Activated naive CD4-positive, alpha-beta T cell treated with anti-CD3 and anti-CD28 coated beads, Interleukin-2, amount 10 ng/mL, durations not matched to agents 7 days and 5 days (primary cell): ENCODE data around the gene IQCH.

Source experiments
- CTCF ChIA-PET: fragments of 350-600 bp; sonication (Branson Sonifier 250); formaldehyde crosslinking; loops from one replicate; lab custom pipeline; 2021; ENCODE audit warnings: antibody characterized with exemption; lab: Charles Lee
- DNase-seq: peaks from one replicate; pipeline ENCODE4 v3.0.0-alpha.2; 2020
- H3K27ac Mint-ChIP-seq: one replicate; pipeline ENCODE4 v1.8.0; 2021; ENCODE audit warnings: mild to moderate bottlenecking, moderate library complexity, mixed read lengths
- H3K27me3 Mint-ChIP-seq: one replicate; pipeline ENCODE4 v1.8.0; 2021; ENCODE audit warnings: mild to moderate bottlenecking, mixed read lengths
- H3K36me3 Mint-ChIP-seq: one replicate; pipeline ENCODE4 v1.8.0; 2021; ENCODE audit warnings: mixed read lengths
- H3K4me1 Mint-ChIP-seq: one replicate; pipeline ENCODE4 v1.8.0; 2021; ENCODE audit warnings: mixed read lengths
- H3K4me3 Mint-ChIP-seq: one replicate; pipeline ENCODE4 v1.8.0; 2021; ENCODE audit warnings: mild to moderate bottlenecking, moderate library complexity, mixed read lengths
- H3K9me3 Mint-ChIP-seq: one replicate; pipeline ENCODE4 v1.8.0; 2021; ENCODE audit warnings: mixed read lengths

IQCH gene

DNA sequence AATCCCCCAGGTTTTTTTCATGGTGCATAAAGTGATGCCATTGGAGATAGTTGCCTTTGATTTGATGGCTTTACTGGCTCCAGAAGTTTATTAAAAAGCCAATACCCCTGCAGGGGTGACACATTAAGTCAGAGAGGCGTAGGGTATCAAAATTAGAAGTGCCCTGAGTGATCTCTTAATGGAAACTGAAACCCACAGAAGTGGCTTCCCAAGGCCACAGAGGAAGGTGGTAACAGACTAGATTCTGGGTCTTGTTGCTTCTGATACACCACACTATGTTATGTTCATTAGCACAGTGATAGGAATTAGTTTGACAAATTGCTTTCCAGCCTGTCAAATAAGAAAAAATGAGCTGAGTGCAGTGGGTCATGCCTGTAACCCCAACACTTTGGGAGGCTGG is 112.3 kb downstream of the IQCH start:
- Mint-ChIP-seq H3K4me1 (no peaks in the 10 kb centered on the region), H3K36me3 (no peaks in the 10 kb centered on the region), H3K4me3 (no peak overlapping the region), H3K27ac (no peak overlapping the region), H3K9me3 (no peaks in the 10 kb centered on the region), H3K27me3 (peaks cover 26% of the 10 kb centered on the region)
- CTCF ChIA-PET = no interaction called here
- DNase-seq = no peak

GRCh38 chr15:67369359-67369998 is 114.9 kb downstream of the IQCH start:
- CTCF ChIA-PET = no interaction called here

DNA sequence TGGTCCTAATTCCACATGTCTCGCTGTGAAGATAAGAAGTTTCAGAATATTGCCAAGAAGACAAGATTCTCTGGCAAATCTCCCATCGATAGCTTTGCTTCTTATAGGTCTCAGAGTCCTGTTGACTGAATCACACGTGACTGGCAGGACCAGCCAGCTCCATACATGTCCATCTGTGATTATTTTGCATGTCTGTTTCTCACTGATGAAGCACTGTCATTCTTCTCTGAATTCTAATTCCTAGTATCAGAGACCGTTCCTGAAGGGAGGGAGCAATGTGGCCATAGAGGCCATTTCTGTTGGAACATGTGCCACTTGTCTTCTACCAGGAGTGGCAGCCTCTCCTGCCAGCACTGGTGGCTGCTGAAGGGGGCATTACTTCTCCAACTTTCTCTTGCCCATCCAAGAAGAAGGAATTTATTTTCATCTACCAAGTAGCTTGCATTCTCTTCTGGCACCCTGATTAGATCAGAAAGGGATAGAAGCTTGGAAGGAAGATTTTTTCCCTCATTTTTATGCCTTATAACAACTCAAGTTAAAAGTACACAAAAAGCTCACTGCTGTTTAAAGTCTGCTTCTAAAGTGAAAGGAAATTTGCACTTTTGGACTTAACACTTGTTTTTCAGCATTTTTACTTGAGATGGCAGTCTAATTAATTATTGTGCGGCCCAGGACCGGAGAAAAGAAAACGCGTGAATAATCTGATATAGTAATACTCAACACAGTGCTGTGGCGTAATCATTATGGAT is 115.8 kb downstream of the IQCH start:
- CTCF ChIA-PET = no interaction called here
- DNase-seq = no peak
- H3K27me3 Mint-ChIP-seq = peaks cover 21% of the 10 kb centered on the region
- no peak overlapping the region for H3K4me3 Mint-ChIP-seq
- no peaks in the 10 kb centered on the region for H3K36me3 Mint-ChIP-seq
- H3K9me3 Mint-ChIP-seq = no peaks in the 10 kb centered on the region
- no peaks in the 10 kb centered on the region for H3K4me1 Mint-ChIP-seq
- H3K27ac Mint-ChIP-seq = no peak overlapping the region

More at GRCh38 chr15:67369359-67369998, 114.9 kb downstream of the IQCH start:
- no peak for DNase-seq
- Mint-ChIP-seq H3K27me3 (peaks cover 24% of the 10 kb centered on the region), H3K36me3 (no peaks in the 10 kb centered on the region), H3K9me3 (no peaks in the 10 kb centered on the region), H3K4me3 (no peak overlapping the region), H3K4me1 (no peaks in the 10 kb centered on the region), H3K27ac (no peak overlapping the region)

DNA sequence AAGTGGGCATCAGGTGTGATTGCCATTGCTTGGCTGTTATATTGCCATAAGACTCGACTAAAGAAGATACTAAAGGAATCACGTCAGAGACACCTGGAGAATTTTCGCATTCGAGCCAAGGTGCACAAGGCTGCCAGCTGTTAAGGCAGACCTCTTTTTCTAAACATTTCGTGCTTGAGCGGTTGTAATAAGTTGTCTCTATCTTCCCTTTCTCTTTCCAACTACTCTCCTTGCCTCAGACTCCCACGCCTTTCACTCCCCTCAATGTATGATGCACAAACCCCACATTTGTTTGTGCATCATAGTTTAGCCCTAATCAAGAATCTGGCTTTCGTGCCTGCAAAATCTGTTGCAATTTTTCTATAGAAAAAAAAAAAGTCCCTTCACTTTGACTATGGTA is 118.0 kb downstream of the IQCH start:
- Mint-ChIP-seq H3K4me1 (no peaks in the 10 kb centered on the region), H3K36me3 (no peaks in the 10 kb centered on the region), H3K27ac (no peak overlapping the region), H3K4me3 (no peak overlapping the region), H3K9me3 (no peaks in the 10 kb centered on the region), H3K27me3 (peaks cover 14% of the 10 kb centered on the region)
- CTCF ChIA-PET = no interaction called here
- no peak for DNase-seq

DNA sequence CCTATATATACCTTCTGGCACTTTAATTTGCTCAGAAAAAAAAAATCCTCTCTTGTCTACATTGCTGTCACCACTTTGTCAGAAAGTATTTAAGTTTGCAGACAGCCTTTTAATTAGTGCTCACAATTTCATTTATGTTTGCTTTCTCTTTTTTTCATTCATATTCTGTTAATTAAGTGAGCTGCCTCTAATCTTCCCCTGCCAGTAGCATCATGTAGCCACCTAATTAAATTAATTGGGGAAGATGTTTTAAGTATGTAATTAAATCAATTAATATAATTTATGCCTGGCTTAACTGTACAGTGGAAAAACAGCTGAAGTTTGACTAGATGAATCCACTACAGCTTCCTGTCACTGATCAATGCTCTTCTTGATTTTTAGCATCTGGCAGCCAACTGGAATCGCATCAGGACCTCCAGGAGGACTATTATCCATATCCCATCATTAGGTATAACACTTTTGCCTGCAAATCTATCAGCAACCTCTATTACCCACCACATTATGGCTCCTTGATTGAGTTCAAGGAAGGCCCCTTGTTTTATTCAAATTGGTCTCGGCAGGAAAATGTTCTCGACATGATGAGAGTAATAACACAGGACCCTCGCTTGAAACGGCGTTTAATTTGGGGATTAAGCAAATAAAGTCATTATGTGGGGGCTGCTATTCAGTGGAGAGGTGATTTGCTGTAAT is 118.5 kb downstream of the IQCH start:
- Mint-ChIP-seq H3K4me1 (no peaks in the 10 kb centered on the region), H3K4me3 (no peak overlapping the region), H3K36me3 (no peaks in the 10 kb centered on the region), H3K9me3 (no peaks in the 10 kb centered on the region), H3K27ac (no peak overlapping the region), H3K27me3 (peaks cover 17% of the 10 kb centered on the region)
- DNase-seq = no peak
- CTCF ChIA-PET = no interaction called here

DNA sequence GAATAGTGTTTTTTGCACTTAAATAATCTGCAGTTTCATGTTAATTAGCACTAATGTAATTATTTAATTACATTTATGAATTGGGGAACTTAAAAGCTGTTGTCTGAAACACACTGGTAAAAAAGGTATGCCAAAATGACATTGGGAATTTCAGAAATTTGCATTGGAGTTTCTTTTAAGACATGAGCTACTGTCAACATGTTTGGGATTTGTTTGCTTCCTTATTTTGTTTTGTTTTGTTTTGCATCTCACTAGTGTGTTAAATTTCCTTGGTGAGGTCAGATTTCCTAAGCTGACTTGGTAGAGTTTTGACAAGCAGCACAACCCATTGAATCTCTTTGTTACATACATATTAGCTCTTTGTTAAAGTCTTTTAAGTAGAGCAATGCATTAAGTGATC is 119.4 kb downstream of the IQCH start:
- Mint-ChIP-seq H3K27me3 (peaks cover 19% of the 10 kb centered on the region), H3K27ac (no peak overlapping the region), H3K4me1 (no peaks in the 10 kb centered on the region), H3K4me3 (no peak overlapping the region), H3K9me3 (no peaks in the 10 kb centered on the region), H3K36me3 (no peaks in the 10 kb centered on the region)
- CTCF ChIA-PET = no interaction called here
- no peak for DNase-seq

- Mint-ChIP-seq H3K36me3 (no peaks in the 10 kb centered on the region), H3K4me3 (no peak overlapping the region), H3K27me3 (peaks cover 11% of the 10 kb centered on the region), H3K9me3 (no peaks in the 10 kb centered on the region), H3K27ac (no peak overlapping the region), H3K4me1 (no peaks in the 10 kb centered on the region)
- CTCF ChIA-PET = no interaction called here
- no peak for DNase-seq
These were observed 124.9 kb downstream of the IQCH start for GRCh38 chr15:67379530-67379929.

DNA sequence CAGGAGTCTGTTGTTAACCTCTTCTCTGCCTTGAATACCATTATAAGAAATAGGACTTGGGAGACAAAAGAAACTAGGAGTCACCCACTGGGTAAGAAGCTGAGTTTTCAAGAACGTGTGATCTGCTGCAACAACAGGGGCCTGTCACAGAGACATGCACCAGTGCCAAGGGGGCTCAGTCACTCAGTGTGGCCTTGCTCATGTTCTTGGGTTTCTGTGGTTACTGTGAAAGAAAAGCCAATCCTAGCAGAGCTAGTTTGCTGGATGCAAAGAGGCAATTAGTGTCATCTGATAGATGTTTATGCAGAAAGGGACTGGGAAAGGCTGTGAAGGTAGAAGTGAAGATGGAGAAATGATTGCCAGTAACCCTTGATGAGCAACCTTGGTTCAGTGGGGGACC is 126.3 kb downstream of the IQCH start:
- CTCF ChIA-PET = no interaction called here
- no peaks in the 10 kb centered on the region for H3K36me3 Mint-ChIP-seq
- H3K4me1 Mint-ChIP-seq = no peaks in the 10 kb centered on the region

GRCh38 chr15:67381416-67382045 is 126.9 kb downstream of the IQCH start:
- H3K27me3 Mint-ChIP-seq = peaks cover 16% of the 10 kb centered on the region
- no peaks in the 10 kb centered on the region for H3K9me3 Mint-ChIP-seq
- DNase-seq = no peak
- H3K36me3 Mint-ChIP-seq = no peaks in the 10 kb centered on the region
- H3K27ac Mint-ChIP-seq = no peak overlapping the region
- CTCF ChIA-PET = no interaction called here
- no peak overlapping the region for H3K4me3 Mint-ChIP-seq
- no peaks in the 10 kb centered on the region for H3K4me1 Mint-ChIP-seq

More for the DNA sequence above, 126.3 kb downstream of the IQCH start:
- DNase-seq = no peak
- Mint-ChIP-seq H3K27ac (no peak overlapping the region), H3K4me3 (no peak overlapping the region), H3K9me3 (no peaks in the 10 kb centered on the region), H3K27me3 (peaks cover 16% of the 10 kb centered on the region)

DNA sequence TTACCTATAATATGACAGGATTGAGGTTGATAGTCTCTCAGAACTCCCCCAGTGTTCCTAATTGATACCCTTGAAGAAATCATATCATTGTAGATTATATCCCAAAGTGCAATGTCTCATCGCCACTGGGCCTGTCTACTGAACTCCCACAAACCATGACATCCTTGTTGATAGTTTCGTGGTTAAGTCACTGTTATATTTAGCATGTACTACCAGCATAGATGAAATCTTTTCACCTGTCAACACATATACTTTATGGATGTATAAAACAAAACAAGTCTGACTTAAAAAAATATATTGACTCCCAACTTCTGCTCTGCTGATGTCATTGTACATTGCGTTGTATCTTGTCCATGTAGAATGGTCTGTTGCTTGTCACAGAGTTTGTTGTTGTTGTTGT is 128.1 kb downstream of the IQCH start:
- Mint-ChIP-seq H3K4me1 (no peaks in the 10 kb centered on the region), H3K36me3 (no peaks in the 10 kb centered on the region), H3K27me3 (peaks cover 16% of the 10 kb centered on the region), H3K4me3 (no peak overlapping the region), H3K27ac (no peak overlapping the region), H3K9me3 (no peaks in the 10 kb centered on the region)
- CTCF ChIA-PET = no interaction called here
- no peak for DNase-seq

DNA sequence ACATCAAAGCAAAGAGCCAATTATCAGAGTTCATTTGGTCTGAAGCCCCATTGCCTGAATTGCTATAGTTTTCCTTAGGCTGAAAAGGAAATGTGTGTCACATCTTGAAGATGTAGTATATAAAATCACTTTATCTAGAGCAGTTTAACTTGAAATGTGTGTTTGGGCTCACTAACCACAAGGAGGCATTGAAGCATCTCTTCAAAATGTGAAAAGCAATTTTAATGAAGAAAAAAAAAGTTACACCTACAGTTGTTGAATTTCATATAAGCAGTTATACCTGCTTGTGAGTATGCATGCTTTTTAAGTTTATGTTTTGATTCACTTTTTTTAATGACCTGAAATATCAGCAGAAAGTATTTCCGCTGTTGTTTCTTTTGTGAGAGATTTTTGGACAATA is 129.3 kb downstream of the IQCH start:
- CTCF ChIA-PET = no interaction called here
- H3K4me3 Mint-ChIP-seq = no peak overlapping the region
- no peak for DNase-seq
- no peak overlapping the region for H3K27ac Mint-ChIP-seq
- H3K27me3 Mint-ChIP-seq = peaks cover 11% of the 10 kb centered on the region
- no peaks in the 10 kb centered on the region for H3K36me3 Mint-ChIP-seq
- no peaks in the 10 kb centered on the region for H3K4me1 Mint-ChIP-seq
- no peaks in the 10 kb centered on the region for H3K9me3 Mint-ChIP-seq

DNA sequence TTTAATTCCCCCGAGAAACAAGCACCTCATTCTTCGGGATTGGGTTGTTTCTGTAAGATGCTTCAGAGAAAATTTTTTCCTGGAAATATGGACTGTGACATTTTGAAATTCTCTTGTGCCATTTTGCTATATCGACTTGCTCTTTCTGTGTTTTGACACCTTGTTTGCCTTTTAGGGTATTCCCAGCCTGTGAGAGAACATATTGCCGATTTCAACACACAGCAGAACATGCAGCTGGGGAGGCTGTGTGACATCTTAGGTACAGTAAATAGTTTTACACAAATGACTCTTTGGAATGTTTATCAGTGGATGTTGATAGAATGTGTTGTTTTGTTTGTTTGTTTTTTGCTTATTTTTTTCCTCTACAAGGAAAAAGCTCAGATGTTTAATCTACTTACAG is 130.2 kb downstream of the IQCH start:
- CTCF ChIA-PET = interaction anchor here (1.5 to 1.6 kb wide), 2 partner anchors 48 to 451 kb away, joined by 3 to 4 read pairs; no protein-coding TSS in a partner anchor
- no peaks in the 10 kb centered on the region for H3K4me1 Mint-ChIP-seq
- H3K27ac Mint-ChIP-seq = no peak overlapping the region
- no peak overlapping the region for H3K4me3 Mint-ChIP-seq
- H3K27me3 Mint-ChIP-seq = peaks cover 7% of the 10 kb centered on the region
- no peak for DNase-seq
- H3K9me3 Mint-ChIP-seq = no peaks in the 10 kb centered on the region
- H3K36me3 Mint-ChIP-seq = no peaks in the 10 kb centered on the region

- H3K4me1 Mint-ChIP-seq = no peaks in the 10 kb centered on the region
- DNase-seq = no peak
- H3K27me3 Mint-ChIP-seq = peaks cover 9% of the 10 kb centered on the region
- CTCF ChIA-PET = interaction anchor here (1.5 to 1.6 kb wide), 2 partner anchors 47 to 450 kb away, joined by 3 to 4 read pairs; no protein-coding TSS in a partner anchor
- no peaks in the 10 kb centered on the region for H3K36me3 Mint-ChIP-seq
- H3K9me3 Mint-ChIP-seq = no peaks in the 10 kb centered on the region
- H3K27ac Mint-ChIP-seq = no peak overlapping the region
- H3K4me3 Mint-ChIP-seq = no peak overlapping the region
These were observed 131.4 kb downstream of the IQCH start for GRCh38 chr15:67385971-67386370.

DNA sequence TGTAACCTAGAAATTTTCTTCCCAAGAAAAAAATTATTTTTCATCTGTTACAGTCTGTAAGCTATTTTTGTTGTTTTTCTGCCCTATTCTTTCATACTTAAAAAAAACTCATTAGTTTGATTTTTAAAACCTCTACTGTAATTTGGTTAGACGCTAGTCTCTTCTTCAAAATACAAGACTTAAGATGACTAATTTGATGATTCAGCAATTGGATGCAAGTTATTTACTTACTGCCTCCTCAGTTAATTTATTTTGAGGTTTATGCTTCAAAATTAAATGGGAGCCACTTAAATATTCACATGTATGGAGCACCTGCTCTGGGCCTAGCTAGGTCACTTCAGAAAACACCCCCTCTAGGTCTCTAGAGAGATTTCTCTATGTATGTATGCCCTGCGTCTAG is 132.4 kb downstream of the IQCH start:
- CTCF ChIA-PET = no interaction called here
- no peaks in the 10 kb centered on the region for H3K4me1 Mint-ChIP-seq
- H3K27ac Mint-ChIP-seq = no peak overlapping the region
- no peak for DNase-seq
- H3K9me3 Mint-ChIP-seq = no peaks in the 10 kb centered on the region
- no peaks in the 10 kb centered on the region for H3K36me3 Mint-ChIP-seq
- no peak overlapping the region for H3K4me3 Mint-ChIP-seq
- H3K27me3 Mint-ChIP-seq = peaks cover 9% of the 10 kb centered on the region
